Activated naive CD8-positive, alpha-beta T cell treated with anti-CD3 and anti-CD28 coated beads for 36 hours (primary cell): ENCODE measurements around the gene CDC14B. TPM values are rescaled to one million over a fixed set of nuclear protein-coding genes. Genes with fewer than 3 reads are reported as not detected.
"Not testable (repeated sequence)": the region's sequence is repeated elsewhere in the genome, so short reads cannot be mapped to it uniquely, and the experiment has no call there.

Experiments
- DNase-seq: peaks from one replicate; pipeline ENCODE4 v3.0.0; 2021
- H3K27ac Mint-ChIP-seq: one replicate; pipeline ENCODE4 v1.8.0; 2022; ENCODE audit warnings: mild to moderate bottlenecking, moderate library complexity, mixed read lengths
- H3K27me3 Mint-ChIP-seq: one replicate; pipeline ENCODE4 v1.8.0; 2022; ENCODE audit warnings: mild to moderate bottlenecking, mixed read lengths
- H3K36me3 Mint-ChIP-seq: one replicate; pipeline ENCODE4 v1.8.0; 2021; ENCODE audit warnings: mild to moderate bottlenecking, mixed read lengths
- H3K4me1 Mint-ChIP-seq: one replicate; pipeline ENCODE4 v1.8.0; 2021; ENCODE audit warnings: mixed read lengths
- H3K4me3 Mint-ChIP-seq: one replicate; pipeline ENCODE4 v1.8.0; 2022; ENCODE audit warnings: mild to moderate bottlenecking, moderate library complexity, mixed read lengths
- H3K9me3 Mint-ChIP-seq: one replicate; pipeline ENCODE4 v1.8.0; 2022; ENCODE audit warnings: mixed read lengths
- total RNA-seq, 2 experiments: library from RNA; stranded (reverse); gene quantifications; one replicate each; pipeline ENCODE4 v1.2.3, GENCODE V29; 2021

The CDC14B gene
- total RNA-seq, 2 experiments from 2014 or later = 0.56 to 0.70 TPM

GRCh38 chr9:96582199-96582598 is 37.4 kb downstream of the CDC14B start:
- H3K27me3 Mint-ChIP-seq = peaks cover 38% of the 10 kb centered on the region
- H3K4me1 Mint-ChIP-seq, H3K36me3 Mint-ChIP-seq, H3K27ac Mint-ChIP-seq, H3K4me3 Mint-ChIP-seq, H3K9me3 Mint-ChIP-seq, DNase-seq: not testable (repeated sequence)

GRCh38 chr9:96581786-96582185 is 37.9 kb downstream of the CDC14B start:
- Mint-ChIP-seq H3K4me3 (no peak overlapping the region), H3K4me1 (peaks cover 4% of the 10 kb centered on the region), H3K9me3 (no peaks in the 10 kb centered on the region), H3K27me3 (peaks cover 35% of the 10 kb centered on the region), H3K27ac (no peak overlapping the region), H3K36me3 (no peaks in the 10 kb centered on the region)
- no peak for DNase-seq

- Mint-ChIP-seq H3K4me3 (no peak overlapping the region), H3K9me3 (no peaks in the 10 kb centered on the region), H3K4me1 (peaks cover 4% of the 10 kb centered on the region), H3K36me3 (no peaks in the 10 kb centered on the region), H3K27ac (no peak overlapping the region), H3K27me3 (peaks cover 38% of the 10 kb centered on the region)
- DNase-seq = no peak
Observed at GRCh38 chr9:96581301-96581700, 38.3 kb downstream of the CDC14B start.

GRCh38 chr9:96574931-96575351 is 44.7 kb downstream of the CDC14B start:
- no peaks in the 10 kb centered on the region for H3K9me3 Mint-ChIP-seq
- no peak overlapping the region for H3K4me3 Mint-ChIP-seq
- DNase-seq = no peak
- no peak overlapping the region for H3K27ac Mint-ChIP-seq
- H3K4me1 Mint-ChIP-seq = no peaks in the 10 kb centered on the region
- no peaks in the 10 kb centered on the region for H3K36me3 Mint-ChIP-seq
- peaks cover 48% of the 10 kb centered on the region for H3K27me3 Mint-ChIP-seq

- no peak for DNase-seq
- H3K4me3 Mint-ChIP-seq = no peak overlapping the region
Observed at GRCh38 chr9:96574455-96574854, 45.2 kb downstream of the CDC14B start.

GRCh38 chr9:96567203-96567700 is 52.4 kb downstream of the CDC14B start:
- Mint-ChIP-seq H3K4me1 (peaks cover 25% of the 10 kb centered on the region), H3K9me3 (no peaks in the 10 kb centered on the region), H3K36me3 (no peaks in the 10 kb centered on the region), H3K27ac (peak overlapping the region; percentile 63), H3K27me3 (peaks cover 21% of the 10 kb centered on the region), H3K4me3 (peak overlapping the region; percentile 76)
- DNase-seq = peak; percentile 29

More at GRCh38 chr9:96574455-96574854, 45.2 kb downstream of the CDC14B start:
- Mint-ChIP-seq H3K36me3 (no peaks in the 10 kb centered on the region), H3K27ac (no peak overlapping the region), H3K27me3 (peaks cover 52% of the 10 kb centered on the region), H3K4me1 (no peaks in the 10 kb centered on the region), H3K9me3 (no peaks in the 10 kb centered on the region)

GRCh38 chr9:96566498-96567202 is 53.0 kb downstream of the CDC14B start:
- H3K9me3 Mint-ChIP-seq = no peaks in the 10 kb centered on the region
- DNase-seq = peak; percentile 83
- peaks cover 1% of the 10 kb centered on the region for H3K36me3 Mint-ChIP-seq
- peak overlapping the region; percentile 76 for H3K4me3 Mint-ChIP-seq
- H3K27ac Mint-ChIP-seq = peak overlapping the region; percentile 63
- peaks cover 25% of the 10 kb centered on the region for H3K4me1 Mint-ChIP-seq
- peaks cover 16% of the 10 kb centered on the region for H3K27me3 Mint-ChIP-seq

GRCh38 chr9:96565671-96566497 is 53.8 kb downstream of the CDC14B start:
- DNase-seq = no peak
- peaks cover 7% of the 10 kb centered on the region for H3K36me3 Mint-ChIP-seq
- H3K27ac Mint-ChIP-seq = peak overlapping the region; percentile 59

GRCh38 chr9:96564217-96564616 is 55.4 kb downstream of the CDC14B start:
- H3K4me1 Mint-ChIP-seq = peaks cover 25% of the 10 kb centered on the region
- H3K27me3 Mint-ChIP-seq = peaks cover 7% of the 10 kb centered on the region
- H3K4me3 Mint-ChIP-seq = no peak overlapping the region
- no peak for DNase-seq
- no peak overlapping the region for H3K27ac Mint-ChIP-seq
- peaks cover 13% of the 10 kb centered on the region for H3K36me3 Mint-ChIP-seq
- H3K9me3 Mint-ChIP-seq = no peaks in the 10 kb centered on the region

More at GRCh38 chr9:96565671-96566497, 53.8 kb downstream of the CDC14B start:
- H3K27me3 Mint-ChIP-seq = peaks cover 15% of the 10 kb centered on the region
- no peaks in the 10 kb centered on the region for H3K9me3 Mint-ChIP-seq
- peak overlapping the region; percentile 76 for H3K4me3 Mint-ChIP-seq
- peaks cover 25% of the 10 kb centered on the region for H3K4me1 Mint-ChIP-seq

GRCh38 chr9:96559339-96559943 is 60.2 kb downstream of the CDC14B start:
- DNase-seq = no peak
- H3K27me3 Mint-ChIP-seq = no peaks in the 10 kb centered on the region
- no peaks in the 10 kb centered on the region for H3K9me3 Mint-ChIP-seq
- peaks cover 27% of the 10 kb centered on the region for H3K4me1 Mint-ChIP-seq
- H3K27ac Mint-ChIP-seq = no peak overlapping the region
- H3K36me3 Mint-ChIP-seq = peaks cover 15% of the 10 kb centered on the region
- no peak overlapping the region for H3K4me3 Mint-ChIP-seq

GRCh38 chr9:96557921-96558320 is 61.7 kb downstream of the CDC14B start:
- Mint-ChIP-seq H3K27ac (no peak overlapping the region), H3K4me1 (peaks cover 34% of the 10 kb centered on the region), H3K27me3 (no peaks in the 10 kb centered on the region), H3K4me3 (no peak overlapping the region), H3K9me3 (no peaks in the 10 kb centered on the region), H3K36me3 (peaks cover 15% of the 10 kb centered on the region)
- no peak for DNase-seq

- H3K9me3 Mint-ChIP-seq = no peaks in the 10 kb centered on the region
- H3K36me3 Mint-ChIP-seq = peaks cover 15% of the 10 kb centered on the region
- DNase-seq = no peak
- H3K27me3 Mint-ChIP-seq = no peaks in the 10 kb centered on the region
- H3K4me3 Mint-ChIP-seq = no peak overlapping the region
- peaks cover 39% of the 10 kb centered on the region for H3K4me1 Mint-ChIP-seq
- no peak overlapping the region for H3K27ac Mint-ChIP-seq
Observed at GRCh38 chr9:96556701-96557461, 62.8 kb downstream of the CDC14B start.

- Mint-ChIP-seq H3K27me3 (no peaks in the 10 kb centered on the region), H3K27ac (no peak overlapping the region), H3K4me3 (no peak overlapping the region), H3K9me3 (no peaks in the 10 kb centered on the region), H3K4me1 (peaks cover 39% of the 10 kb centered on the region), H3K36me3 (peaks cover 8% of the 10 kb centered on the region)
- no peak for DNase-seq
Observed at GRCh38 chr9:96555567-96556386, 63.9 kb downstream of the CDC14B start.
